GM19463 (cell line): ENCODE measurements around the gene DAG1.

Experiments used
- ATAC-seq: cut with Tn5 transposase; IDR thresholded peaks from one replicate; pipeline ENCODE4 v1.9.1; 2021; ENCODE audit warnings: mild to moderate bottlenecking, moderate library complexity; ENCODE audit not compliant: unreplicated experiment

Gene DAG1

DNA sequence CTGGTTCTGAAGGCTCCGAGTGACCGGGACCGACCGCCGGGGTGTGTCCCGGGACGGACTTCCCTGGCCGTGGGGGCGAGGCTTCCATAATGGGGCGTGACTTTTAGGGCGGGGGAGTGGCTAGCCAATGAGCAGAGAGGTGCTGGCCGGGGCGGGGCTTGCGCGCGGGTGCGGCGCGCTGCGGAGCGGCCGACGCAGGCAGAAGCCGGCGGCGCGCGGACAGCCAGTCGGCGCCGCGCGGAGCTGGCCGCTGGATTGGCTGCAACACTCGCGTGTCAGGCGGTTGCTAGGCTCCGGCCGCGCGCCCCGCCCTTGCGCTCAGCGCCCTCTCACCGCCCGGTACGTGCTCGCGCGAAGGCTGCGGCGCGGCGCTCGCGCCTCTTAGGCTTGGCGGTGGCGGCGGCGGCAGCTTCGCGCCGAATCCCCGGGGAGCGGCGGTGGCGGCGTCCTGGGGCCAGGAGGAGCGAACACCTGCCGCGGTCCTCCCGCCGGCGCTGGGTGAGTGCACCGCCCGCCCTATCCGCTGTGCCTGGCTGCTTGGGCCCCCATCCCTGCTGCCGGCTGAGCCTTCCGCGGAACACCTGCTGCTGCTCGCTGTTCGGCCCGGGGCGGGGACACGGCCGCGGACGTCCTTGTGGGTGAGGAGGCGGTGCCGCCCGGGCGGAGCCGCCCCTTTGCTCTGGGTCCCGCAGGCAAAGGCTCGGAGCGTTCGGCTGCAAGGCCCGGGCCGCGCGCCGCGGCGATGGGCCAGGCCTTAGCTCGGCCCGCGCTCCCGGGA is at the start of gene DAG1:
TSS of gene DAG1 (plus strand) at position 332 of the 778 bp plus-strand sequence. CDS start 40,268 bp downstream, outside the sequence.
- ATAC-seq: peak; percentile 80

DNA sequence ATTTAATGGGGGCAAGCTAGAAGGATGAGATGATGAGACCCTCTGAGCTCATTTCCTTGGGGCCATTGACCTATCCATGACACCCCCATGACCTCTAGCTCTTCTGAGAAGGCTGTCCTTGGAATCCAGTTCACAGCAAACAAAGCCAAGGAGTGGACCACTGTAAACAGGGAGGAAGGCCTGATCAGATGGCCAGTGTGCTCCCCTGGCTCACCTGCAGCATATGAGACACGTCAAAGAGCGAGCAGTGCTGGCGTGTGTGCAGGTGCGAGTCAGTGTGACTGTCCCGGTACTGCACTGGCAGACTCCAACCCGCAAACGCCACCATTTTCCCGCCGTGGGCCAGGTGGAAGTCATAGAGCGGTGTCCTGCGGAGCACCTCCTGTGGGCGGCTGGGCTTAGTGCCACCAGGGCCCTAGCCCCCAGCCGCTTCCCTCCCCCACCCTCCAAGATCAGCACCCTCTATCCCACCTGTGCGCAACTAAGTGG is 48.1 kb upstream of the DAG1 start:
- no peak for ATAC-seq

DNA sequence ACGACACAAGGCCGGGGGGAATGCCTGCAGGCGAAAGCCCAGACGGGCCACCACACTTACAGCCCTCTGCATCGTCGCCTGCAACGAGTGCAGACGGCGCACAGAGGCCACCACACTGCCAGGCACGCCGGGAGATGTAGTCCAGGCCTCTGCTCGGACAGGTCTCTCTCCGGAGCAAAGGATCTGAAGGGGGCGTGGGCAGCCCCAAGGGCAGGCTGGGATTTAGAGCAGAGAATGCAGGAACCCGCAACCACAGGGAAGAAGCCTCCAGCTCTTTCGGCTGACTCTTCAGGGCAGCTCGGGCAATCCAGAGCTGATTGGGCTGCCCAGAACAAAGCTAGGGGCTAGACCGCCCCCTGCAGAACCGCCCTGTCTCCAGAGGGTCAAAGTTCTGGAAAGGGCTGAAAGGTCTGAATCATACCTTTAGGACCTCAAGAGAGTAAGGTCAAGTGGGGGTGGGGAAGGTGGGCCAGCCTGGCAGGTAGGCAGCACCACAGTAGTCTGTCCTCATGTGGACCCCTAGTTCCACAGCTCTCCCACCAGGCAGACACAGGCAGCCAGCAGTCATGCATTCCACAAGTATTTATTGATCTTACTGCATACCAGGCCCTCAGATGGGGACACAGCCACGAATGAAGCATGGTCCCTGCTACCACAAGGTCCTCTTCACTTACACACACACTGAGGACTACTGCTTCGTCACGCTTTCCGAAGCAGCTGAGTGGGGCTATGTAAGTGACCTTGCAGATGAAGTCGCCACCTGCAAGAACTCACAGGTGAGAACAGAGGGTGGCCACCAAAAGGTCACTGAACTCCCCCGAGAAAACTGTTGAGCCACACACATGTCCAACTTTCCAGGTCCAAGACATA is 47.5 kb upstream of the DAG1 start, which contains the start of gene AMT:
TSS of gene AMT (minus strand) at position 95 of the 870 bp plus-strand sequence. CDS start at position 72, 23 bp downstream.
- ATAC-seq: no peak

GRCh38 chr3:49424816-49425215 is 45.3 kb upstream of the DAG1 start:
- ATAC-seq: no peak

- ATAC-seq: no peak
Measured at GRCh38 chr3:49427586-49427985, 42.5 kb upstream of the DAG1 start.

GRCh38 chr3:49428752-49429080 is 41.4 kb upstream of the DAG1 start:
- ATAC-seq: no peak

GRCh38 chr3:49434731-49435130 is 35.3 kb upstream of the DAG1 start:
- no peak for ATAC-seq

GRCh38 chr3:49445391-49445790 is 24.7 kb upstream of the DAG1 start:
- no peak for ATAC-seq

DNA sequence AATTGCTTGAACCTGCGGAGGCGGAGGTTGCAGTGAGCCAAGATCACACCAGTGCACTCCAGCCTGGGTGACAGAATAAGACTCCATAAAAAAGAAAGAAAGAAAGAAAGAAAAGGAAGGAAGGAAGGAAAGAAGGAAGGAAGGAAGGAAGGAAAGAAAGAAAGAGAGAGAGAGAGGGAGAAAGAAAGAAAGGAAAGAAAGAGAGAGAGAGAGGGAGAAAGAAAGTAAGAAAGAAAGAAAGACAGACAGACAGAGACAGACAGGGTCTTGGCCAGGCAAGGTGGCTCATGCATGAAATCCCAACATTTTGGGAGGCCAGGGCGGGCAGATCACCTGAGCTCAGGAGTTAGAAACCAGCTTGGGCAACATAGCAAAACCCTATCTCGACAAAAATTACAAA is 16.4 kb upstream of the DAG1 start:
- ATAC-seq: no peak

DNA sequence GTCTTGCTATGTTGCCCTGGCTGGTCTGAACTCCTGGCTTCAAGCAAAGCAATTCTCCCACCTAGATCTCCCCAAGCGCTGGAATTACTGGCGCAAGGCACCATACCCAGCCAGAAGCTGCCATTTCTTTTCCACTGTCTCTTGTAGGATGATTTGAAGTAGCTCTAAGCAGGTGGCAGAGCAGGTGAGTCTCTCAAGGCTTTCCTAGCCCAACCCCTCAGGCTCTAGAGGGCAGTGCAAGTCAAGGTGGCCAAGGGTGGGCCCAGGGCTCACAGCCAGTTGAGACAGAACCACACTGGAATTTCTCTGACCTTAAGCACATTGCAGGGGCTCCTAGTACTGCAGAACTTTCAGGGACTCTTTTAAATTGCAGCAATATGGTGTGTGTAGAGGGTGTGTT is 15.6 kb upstream of the DAG1 start:
- no peak for ATAC-seq

DNA sequence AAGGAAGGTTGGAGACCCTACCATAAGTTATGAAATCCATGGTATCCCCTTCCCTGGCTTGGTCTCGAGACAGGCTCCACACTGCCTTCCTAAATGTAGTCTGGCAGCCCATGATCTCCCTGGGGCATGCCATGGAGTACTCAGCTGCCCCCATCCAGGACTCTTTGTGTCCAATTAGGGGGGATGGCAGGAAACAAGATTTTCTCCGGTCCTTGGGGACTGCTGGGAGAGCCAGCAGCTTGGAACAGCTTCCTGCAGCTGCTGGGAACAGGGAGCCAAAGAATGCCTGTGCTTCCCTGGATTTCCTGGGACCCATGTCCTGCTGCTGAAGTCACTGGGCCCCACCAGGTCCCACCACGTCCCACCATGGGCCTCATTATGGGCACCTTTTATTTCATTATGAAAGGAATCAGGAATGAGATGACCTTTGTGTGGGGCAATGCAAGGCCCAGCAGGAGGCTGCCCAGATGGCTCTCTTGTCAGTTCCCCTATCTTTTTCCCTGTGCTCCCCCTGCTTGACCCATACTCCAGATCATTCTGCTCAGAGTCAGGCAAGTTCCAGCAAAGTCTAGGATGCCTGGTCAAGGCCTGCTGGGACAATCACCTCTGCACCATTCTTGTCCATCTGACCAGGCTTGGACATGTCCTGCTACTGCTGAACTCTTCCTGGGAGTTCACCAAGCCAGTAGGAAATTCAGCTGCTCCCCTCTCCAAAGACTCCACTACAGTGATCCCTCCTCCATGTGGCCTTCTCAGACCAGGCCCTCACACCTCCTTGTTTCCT is 15.0 kb upstream of the DAG1 start:
- ATAC-seq: no peak

DNA sequence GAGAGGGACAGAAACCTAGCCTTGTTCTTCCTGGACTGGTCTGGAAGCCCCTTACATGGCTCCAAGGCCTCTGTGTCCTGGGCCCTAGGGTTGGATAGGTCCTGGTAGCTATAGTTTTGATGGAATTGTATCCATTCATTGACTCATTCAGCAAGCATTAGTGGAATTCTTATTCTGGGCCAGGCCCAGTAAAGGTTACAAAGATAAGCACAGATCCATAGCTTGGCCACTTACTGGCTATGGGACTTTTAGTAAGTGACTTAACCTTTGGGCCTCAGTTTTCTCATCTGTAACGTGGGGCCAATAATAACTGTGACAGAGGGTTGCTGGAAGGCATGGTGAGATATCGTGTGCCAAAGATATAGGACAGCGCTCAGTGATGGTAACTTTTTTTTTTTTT is 13.6 kb upstream of the DAG1 start:
- no peak for ATAC-seq

- ATAC-seq: no peak
Measured at GRCh38 chr3:49460188-49460890, 9.7 kb upstream of the DAG1 start.

- no peak for ATAC-seq
Measured at GRCh38 chr3:49460956-49461355, 9.1 kb upstream of the DAG1 start.

DNA sequence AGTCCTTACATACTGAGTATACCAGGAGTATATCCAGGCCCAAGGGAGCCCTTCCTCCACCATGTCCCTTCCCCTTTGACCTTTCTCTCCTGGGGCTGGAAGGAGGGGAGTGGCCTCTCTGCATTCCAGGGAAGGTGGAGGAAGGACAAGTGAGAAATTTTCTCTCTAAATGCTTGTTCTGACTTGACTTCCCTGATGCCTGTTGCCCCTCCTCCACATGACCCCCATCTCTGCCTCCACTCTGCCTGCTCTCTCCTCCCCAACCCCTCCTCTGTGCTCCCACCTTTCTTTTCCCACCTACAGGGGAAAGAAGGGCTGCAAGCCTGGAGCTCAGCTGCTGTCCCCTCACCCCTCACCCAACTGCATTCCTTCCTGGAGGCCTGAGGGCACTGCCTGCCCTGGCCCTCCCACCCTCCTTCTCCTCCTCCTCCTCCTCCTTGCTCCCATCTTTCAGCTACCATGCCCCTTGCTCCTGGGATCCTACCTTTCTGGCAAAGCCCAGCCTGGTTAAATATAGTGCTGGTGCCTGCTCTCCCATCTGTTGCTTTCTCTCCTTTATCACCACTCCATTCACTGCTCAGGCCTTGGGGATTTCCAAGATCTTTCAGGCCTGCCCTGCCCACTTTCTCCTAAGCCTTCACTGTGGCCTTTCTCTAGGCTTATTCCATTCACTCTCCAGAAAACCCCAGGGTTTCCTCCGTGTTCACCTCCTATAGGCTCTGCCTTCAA is 8.5 kb upstream of the DAG1 start:
- no peak for ATAC-seq

- ATAC-seq: no peak
Measured at GRCh38 chr3:49462222-49462621, 7.8 kb upstream of the DAG1 start.

GRCh38 chr3:49465270-49466034 is 4.6 kb upstream of the DAG1 start:
- ATAC-seq: no peak

GRCh38 chr3:49466085-49466484 is 4.0 kb upstream of the DAG1 start:
- ATAC-seq: no peak
